ENCODE results near the gene C4orf51. TPM values are rescaled to one million over a fixed set of nuclear protein-coding genes. Genes with fewer than 3 reads are reported as not detected.

C4orf51 gene
- total RNA-seq = not detected

DNA sequence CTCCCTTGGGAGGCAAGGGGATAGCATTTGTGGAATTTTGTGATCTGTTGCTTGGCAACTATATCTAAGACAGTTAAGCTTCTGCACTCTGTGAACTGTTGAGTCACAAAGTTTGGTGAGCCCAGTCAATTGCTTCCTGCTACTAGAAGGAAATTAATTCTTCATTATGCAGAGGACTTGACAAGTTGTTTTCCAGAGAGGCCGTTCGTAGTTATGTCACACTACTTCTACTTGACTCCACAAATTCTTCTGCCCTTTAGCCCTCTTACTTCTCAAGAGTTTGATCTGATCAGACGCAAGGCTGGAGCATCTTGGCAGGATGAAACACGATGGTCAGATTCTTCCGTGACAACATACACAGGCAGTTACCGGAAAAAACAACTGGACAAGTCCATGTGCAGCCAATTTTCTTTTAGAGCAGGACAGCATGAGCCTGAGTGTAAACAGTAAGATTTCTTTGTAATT, at the start of gene C4orf51:
C4orf51 (plus strand) TSS at position 156 of the 465 bp plus-strand sequence; CDS start at position 214, 58 bp downstream.

Other genes starting within 250 kb of the C4orf51 start
- gene SMAD1, start 198.3 kb upstream of the C4orf51 start, total RNA-seq = 37.6 TPM
- gene MMAA, start 60.8 kb upstream of the C4orf51 start, total RNA-seq = 11.8 TPM

All from diencephalon (tissue), 1 donor.